Astrocyte of the spinal cord (primary cell): Measurements from ENCODE around the gene DCAF8.

Source experiments
- DNase-seq: peaks from one replicate; pipeline ENCODE4 v3.0.0; 2011; ENCODE audit warnings: low read depth, low spot score
- H3K4me3 ChIP-seq: 2 replicates; pipeline ENCODE4 v1.5.1; 2011; ENCODE audit warnings: low read depth, mild to moderate bottlenecking, low read length, moderate library complexity
- CTCF ChIP-seq: IDR thresholded peaks from 2 replicates; pipeline ENCODE4 v1.5.1; 2012; ENCODE audit warnings: low read depth, mild to moderate bottlenecking, low read length, inconsistent platforms
- in situ Hi-C: cut with HindIII; loops from 2 replicates; pipeline ENCODE4 v1.10.0; 2017; ENCODE audit warnings: low sequenced_read_pairs

DCAF8 gene

DNA sequence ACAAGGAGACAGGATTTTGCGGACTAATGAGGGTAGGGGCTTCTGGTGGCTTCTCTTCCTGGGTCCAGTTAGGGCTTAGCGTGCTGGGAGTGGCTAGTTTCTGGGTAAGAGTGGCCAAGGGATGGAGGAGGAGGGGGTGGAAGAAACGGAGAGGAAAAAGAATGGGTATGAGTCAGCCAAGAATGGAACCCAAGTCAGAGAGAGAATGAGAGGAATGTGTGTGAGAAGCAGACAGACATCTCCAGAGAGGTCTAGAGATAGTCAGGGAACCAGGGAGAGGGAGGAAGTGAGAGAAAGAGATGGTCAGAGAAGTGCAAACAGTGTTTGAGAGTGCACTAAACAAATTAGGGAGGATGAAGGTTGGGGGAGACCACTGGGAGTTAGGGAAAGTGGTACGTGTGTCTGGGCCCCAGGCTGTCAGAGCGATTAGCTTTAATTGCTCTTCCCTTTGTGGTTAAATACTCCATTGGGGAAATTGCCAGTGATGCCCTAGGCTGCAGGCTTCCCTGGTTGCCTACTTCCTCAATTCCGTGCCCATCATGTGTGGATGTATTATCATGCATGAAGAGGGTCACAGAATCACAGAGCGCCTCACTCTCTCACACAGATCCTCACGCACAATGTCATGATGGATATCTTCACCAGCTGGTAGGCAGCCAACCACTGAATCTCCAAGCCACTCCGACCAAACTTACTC, 55.8 kb downstream of the DCAF8 start:
- TF ChIP-seq CTCF: no peak
- peak; percentile 85 for DNase-seq
- H3K4me3 ChIP-seq: peak overlapping the region; percentile 96
- in situ Hi-C loops: no loop called here

DNA sequence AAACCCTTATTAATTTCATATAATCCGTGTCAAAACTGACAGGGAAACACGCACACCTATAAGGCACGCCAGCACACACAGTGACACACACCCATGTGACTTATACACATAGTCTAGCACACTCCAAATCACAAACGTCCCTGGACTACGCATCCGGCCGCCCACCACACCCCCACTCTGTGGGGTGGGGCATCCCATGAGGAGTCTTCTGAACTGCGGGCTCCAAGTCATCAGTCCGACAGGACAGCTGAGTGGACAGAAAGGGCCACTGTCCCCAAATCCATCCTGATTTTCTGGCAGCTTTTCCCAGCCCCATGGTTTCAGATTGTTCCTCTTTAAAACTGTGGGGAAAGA, 56.3 kb downstream of the DCAF8 start:
- H3K4me3 ChIP-seq: peak overlapping the region; percentile 96
- peak; percentile 38 for DNase-seq
- in situ Hi-C loops: no loop called here
- no peak for TF ChIP-seq CTCF

GRCh38 chr1:160205242-160206035, 56.9 kb downstream of the DCAF8 start, which contains the start of gene PEA15:
Gene PEA15 (plus strand): TSS chr1:160205384. CDS start chr1:160211545, 6,161 bp downstream.
- in situ Hi-C loops: no loop called here
- peak within 1 kb of the TSS; percentile 96 for H3K4me3 ChIP-seq
- peak; percentile 67 for DNase-seq
- TF ChIP-seq CTCF: no peak

- peak overlapping the region; percentile 33 for H3K4me3 ChIP-seq
- no peak for TF ChIP-seq CTCF
- in situ Hi-C loops: no loop called here
- DNase-seq: no peak
Observed at GRCh38 chr1:160204526-160205241, 57.7 kb downstream of the DCAF8 start.

- in situ Hi-C loops: no loop called here
- TF ChIP-seq CTCF: no peak
- no peak for DNase-seq
- no peak overlapping the region for H3K4me3 ChIP-seq
Observed at GRCh38 chr1:160200786-160201185, 61.6 kb downstream of the DCAF8 start.

GRCh38 chr1:160197231-160197630, 65.1 kb downstream of the DCAF8 start:
- DNase-seq: no peak
- in situ Hi-C loops: no loop called here
- H3K4me3 ChIP-seq: no peak overlapping the region
- no peak for TF ChIP-seq CTCF
